Kidney epithelial cell (primary cell): Measurements from ENCODE around the gene SIGLEC12. TPM values are rescaled to one million over a fixed set of nuclear protein-coding genes. Genes with fewer than 3 reads are reported as not detected.

Source experiments
- DNase-seq: peaks from one replicate; pipeline ENCODE4 v3.0.0-alpha.2; 2010; ENCODE audit warnings: low read depth
- H3K27me3 ChIP-seq: 2 replicates; pipeline ENCODE4 v1.6.0; 2011; ENCODE audit warnings: low read length; ENCODE audit not compliant: control insufficient read depth, insufficient read depth
- H3K36me3 ChIP-seq: 2 replicates; pipeline ENCODE4 v1.5.1; 2011; ENCODE audit warnings: low read length; ENCODE audit not compliant: control insufficient read depth, insufficient read depth
- H3K4me3 ChIP-seq: 2 replicates; pipeline ENCODE4 v1.5.1; 2011; ENCODE audit warnings: low read depth, mild to moderate bottlenecking, control low read depth, low read length
- total RNA-seq: library from RNA; depleted of rRNA; stranded (reverse); fragments of >200 nt; gene quantifications from 2 replicates; pipeline ENCODE4 v1.2.3, GENCODE V29; 2015
- TF ChIP-seq, protein P1 (sequence below): IDR thresholded peaks from 2 replicates; pipeline ENCODE4 v1.5.1; 2011; ENCODE audit warnings: mild to moderate bottlenecking, moderate library complexity, low read length, control low read depth, inconsistent platforms; ENCODE audit not compliant: insufficient read depth, poor library complexity, severe bottlenecking

The SIGLEC12 gene
- total RNA-seq, result 1.4 TPM in 1 of 2 replicates, not detected in the other

DNA sequence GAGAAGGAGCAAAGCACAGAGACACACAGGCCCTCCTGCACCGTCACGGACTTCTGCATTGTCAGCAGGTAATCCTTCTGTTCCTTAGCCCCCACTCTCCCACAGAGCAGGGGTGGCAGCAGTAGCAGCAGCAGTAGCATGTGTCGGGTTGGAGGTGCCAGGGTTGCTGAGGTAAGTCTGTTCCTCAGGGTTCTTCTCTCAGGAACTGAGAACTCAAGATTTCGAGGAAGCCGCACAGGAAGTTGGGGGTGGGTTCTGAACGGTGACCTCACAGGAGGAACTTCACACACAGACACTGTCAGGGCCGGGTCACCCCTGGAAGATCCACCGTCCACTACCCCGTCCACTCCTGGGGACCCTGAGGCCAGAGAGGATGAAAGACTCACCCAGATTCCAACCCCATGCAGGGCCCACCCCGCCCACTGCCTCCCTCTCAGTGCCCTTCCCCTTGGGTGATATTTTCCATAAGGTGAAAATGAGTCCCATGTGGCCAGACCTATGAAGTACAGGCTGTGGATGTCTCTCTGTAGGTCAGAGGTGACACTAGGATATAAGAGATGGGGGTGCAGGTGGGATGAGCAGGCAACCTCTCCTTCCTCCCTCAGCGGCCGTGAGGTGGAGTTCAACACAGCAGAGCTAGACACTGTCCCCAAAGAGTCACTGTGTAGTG, at the start of gene SIGLEC12:
SIGLEC12 (minus strand) TSS at position 207 of the 670 bp plus-strand sequence; CDS start at position 140, 67 bp downstream.
- no peak for DNase-seq
- H3K36me3 ChIP-seq, result no peaks in the 10 kb centered on the region
- TF ChIP-seq, protein P1, sequence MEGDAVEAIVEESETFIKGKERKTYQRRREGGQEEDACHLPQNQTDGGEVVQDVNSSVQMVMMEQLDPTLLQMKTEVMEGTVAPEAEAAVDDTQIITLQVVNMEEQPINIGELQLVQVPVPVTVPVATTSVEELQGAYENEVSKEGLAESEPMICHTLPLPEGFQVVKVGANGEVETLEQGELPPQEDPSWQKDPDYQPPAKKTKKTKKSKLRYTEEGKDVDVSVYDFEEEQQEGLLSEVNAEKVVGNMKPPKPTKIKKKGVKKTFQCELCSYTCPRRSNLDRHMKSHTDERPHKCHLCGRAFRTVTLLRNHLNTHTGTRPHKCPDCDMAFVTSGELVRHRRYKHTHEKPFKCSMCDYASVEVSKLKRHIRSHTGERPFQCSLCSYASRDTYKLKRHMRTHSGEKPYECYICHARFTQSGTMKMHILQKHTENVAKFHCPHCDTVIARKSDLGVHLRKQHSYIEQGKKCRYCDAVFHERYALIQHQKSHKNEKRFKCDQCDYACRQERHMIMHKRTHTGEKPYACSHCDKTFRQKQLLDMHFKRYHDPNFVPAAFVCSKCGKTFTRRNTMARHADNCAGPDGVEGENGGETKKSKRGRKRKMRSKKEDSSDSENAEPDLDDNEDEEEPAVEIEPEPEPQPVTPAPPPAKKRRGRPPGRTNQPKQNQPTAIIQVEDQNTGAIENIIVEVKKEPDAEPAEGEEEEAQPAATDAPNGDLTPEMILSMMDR, result no peak
- no peak within 1 kb of the TSS for H3K4me3 ChIP-seq
- H3K27me3 ChIP-seq, result no peaks in the 10 kb centered on the region

DNA sequence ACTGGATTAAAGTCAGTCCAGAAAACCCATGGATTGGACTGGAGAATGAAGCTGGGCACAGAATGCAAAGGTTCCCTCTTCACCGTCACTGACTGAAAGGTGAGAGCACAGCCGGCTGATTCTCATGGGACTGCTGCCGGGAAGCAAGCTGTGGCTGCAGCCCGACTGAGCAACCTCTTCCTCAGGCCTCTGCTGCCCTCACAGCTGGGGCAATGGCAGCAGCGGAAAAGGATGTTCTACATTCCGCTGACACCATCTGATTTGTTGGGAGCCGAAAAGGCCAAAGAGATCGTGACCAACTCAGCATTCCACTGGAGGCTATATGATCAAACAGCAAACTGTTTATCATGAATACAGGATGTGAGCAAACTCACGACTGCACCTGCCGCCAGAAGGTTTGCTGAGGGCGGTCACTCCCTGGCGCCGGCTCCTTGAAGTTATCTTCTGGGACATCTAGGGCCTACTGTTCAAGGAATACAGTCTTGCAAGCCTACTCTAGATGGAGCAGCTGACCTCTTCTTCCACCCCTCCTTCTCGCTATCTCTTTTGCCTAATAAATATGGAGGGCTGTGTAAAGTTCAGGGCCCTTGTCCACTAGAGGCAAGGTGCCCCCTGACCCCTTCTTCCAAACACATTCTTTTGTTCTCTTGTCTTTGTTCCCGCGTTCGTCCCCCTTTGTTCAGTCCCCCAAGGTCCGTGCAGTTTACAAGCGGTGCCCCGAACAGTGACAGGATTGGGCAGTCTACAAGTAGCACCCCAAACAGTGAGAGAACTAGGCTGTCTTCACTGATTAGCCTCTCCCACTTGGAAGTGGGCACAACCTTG, 49.5 kb upstream of the SIGLEC12 start:
- no peak overlapping the region for H3K4me3 ChIP-seq
- no peaks in the 10 kb centered on the region for H3K27me3 ChIP-seq
- no peaks in the 10 kb centered on the region for H3K36me3 ChIP-seq
- no peak for DNase-seq
- TF ChIP-seq, protein P1, result no peak

DNA sequence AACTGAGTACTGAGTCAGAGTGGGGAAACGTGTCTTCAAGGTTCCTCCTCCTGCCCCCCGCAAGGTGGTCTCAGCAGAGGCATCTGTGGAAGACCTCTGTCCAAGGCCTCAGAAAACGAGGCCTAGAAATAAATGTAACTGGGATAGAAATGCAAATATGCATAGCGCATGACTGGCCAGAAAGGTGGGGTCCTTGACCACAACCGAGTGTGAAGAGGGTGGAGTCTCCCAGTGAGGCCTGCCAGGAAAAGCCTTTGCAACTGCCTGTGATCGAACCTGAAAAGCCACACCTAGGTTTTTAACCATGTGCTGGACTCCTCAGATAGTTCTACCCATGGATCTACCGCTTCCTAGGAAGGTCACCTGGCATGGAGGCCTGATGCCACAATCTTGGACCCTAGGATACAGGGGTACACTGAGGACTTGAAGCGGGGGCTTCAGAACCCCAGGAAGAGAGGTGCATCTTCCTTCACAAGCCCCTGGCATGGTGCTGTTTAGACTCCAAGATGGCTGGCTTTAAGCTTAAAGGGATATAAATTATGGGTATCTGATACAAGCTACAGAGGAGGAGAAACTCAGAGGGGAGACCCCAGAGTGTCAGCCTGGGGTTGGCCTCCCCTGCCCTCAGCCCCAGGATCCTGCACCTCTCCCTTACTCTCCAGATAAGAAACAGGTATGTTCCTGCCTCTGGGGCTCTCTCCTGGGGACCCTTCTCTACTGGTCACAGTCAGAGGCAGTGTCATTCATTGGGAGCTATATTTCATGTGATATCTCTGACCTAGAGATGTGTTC, 48.1 kb upstream of the SIGLEC12 start:
- Histone ChIP-seq H3K4me3 (no peak overlapping the region), H3K27me3 (no peaks in the 10 kb centered on the region), H3K36me3 (no peaks in the 10 kb centered on the region)
- TF ChIP-seq, protein P1, result no peak
- DNase-seq, result no peak

DNA sequence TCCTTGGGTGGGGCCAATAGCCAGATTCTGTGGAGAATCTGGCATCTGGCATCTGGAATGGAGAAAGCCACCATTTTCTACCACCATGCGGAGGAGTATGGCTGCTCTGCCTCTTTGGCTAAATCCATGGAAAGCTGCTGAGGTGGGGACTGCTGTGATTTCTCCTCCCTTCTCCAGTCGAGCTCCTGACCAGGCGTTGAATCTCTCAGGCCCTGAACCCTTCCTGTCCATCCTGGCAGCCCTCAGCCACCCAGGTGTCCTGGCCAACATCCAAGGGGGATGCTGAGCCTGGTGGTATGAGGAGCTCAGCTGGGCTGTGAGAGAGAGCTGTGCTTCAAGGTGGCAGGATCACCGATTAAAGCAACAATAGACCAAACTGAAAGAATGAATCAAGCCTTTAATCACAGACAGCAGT, 47.3 kb upstream of the SIGLEC12 start:
- TF ChIP-seq, protein P1, result no peak

GRCh38 chr19:51548213-51548651, 46.6 kb upstream of the SIGLEC12 start:
- TF ChIP-seq, protein P1, result no peak
- Histone ChIP-seq H3K4me3 (no peak overlapping the region), H3K27me3 (no peaks in the 10 kb centered on the region), H3K36me3 (no peaks in the 10 kb centered on the region)
- DNase-seq, result no peak

More for the DNA sequence above, 47.3 kb upstream of the SIGLEC12 start:
- Histone ChIP-seq H3K27me3 (no peaks in the 10 kb centered on the region), H3K36me3 (no peaks in the 10 kb centered on the region), H3K4me3 (no peak overlapping the region)
- DNase-seq, result no peak
